Nephron (organoid): ENCODE measurements around the gene ABLIM2.

Experiments
- H3K27ac Mint-ChIP-seq, 3 experiments: 2 replicates each; pipeline ENCODE4 v1.8.0; 2020; ENCODE audit warnings: mixed read lengths in 3 of 3, mild to moderate bottlenecking in 2 of 3, moderate library complexity in 1 of 3
- H3K27me3 Mint-ChIP-seq: 2 replicates; pipeline ENCODE4 v1.8.0; 2021; ENCODE audit warnings: low read depth, mild to moderate bottlenecking, moderate library complexity, mixed read lengths
- H3K36me3 Mint-ChIP-seq: 2 replicates; pipeline ENCODE4 v1.8.0; 2020; ENCODE audit warnings: low read depth, mixed read lengths
- H3K4me1 Mint-ChIP-seq: 2 replicates; pipeline ENCODE4 v1.8.0; 2020; ENCODE audit warnings: mixed read lengths
- H3K4me3 Mint-ChIP-seq, 3 experiments: 2 replicates each; pipeline ENCODE4 v1.8.0; 2020; ENCODE audit warnings: mild to moderate bottlenecking in 3 of 3, mixed read lengths in 3 of 3, moderate library complexity in 2 of 3
- H3K9me3 Mint-ChIP-seq: 2 replicates; pipeline ENCODE4 v1.8.0; 2020; ENCODE audit warnings: mixed read lengths
- TF ChIP-seq, protein P1 (sequence below), 3 experiments: fragments of 200-600 bp; sonication (generic); IDR thresholded peaks; one replicate each; pipeline ENCODE4 v1.5.0; 2021; ENCODE audit warnings: antibody characterized with exemption in 3 of 3; ENCODE audit not compliant: unreplicated experiment in 3 of 3

The ABLIM2 gene

DNA sequence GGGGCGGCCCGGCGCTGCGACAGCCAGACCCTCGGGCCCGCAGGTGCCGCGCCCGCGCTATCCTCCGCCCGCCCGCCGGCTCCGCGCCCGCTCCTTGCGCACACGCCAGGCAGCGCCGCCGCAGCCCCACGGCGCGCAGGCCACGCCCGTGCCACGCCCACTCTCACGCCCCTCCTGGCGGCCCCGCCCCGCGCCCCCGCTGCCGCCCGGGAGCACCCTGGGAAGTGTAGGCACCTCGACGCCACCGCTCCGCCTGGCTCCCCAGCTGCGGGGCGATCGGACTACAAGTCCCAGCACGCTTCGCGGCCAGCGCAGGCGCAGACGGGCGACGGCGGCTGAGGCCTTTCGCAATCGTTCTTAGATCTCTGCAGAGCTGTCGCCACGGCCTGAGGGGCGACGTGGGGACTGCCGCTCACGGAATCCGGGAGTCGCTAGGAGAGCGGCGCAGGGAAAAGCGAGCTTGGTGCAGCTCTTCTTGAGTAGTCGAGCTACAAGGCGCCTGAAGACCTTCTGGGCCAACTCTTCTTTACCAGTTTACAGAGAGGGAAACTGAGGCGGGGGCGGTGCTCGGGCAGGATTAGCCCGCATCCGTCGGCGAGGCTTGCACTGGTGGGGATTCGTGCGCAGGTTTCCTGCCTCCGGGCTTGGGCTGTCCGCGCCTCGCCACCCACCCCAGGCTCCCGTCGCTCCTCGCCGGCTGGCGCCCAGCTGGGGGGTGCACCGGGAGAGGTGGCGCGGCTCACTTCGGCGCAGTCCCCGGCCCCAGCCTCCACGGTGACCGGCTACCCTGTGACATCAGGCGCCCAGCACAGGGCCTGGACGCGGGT, at the start of gene ABLIM2:
TSS of gene ABLIM2 (minus strand) at position 104 of the 827 bp plus-strand sequence. CDS start 124 bp downstream, outside the sequence.
- Mint-ChIP-seq H3K27ac (peak within 1 kb of the TSS; percentile 65 to 84 (median 73)), H3K27me3 (peaks cover 65% of the 10 kb centered on the region), H3K9me3 (no peaks in the 10 kb centered on the region), H3K4me1 (peaks cover 10% of the 10 kb centered on the region), H3K36me3 (no peaks in the 10 kb centered on the region), H3K4me3 (peak within 1 kb of the TSS; percentile 91 to 98 (median 94))
- TF ChIP-seq, protein P1, sequence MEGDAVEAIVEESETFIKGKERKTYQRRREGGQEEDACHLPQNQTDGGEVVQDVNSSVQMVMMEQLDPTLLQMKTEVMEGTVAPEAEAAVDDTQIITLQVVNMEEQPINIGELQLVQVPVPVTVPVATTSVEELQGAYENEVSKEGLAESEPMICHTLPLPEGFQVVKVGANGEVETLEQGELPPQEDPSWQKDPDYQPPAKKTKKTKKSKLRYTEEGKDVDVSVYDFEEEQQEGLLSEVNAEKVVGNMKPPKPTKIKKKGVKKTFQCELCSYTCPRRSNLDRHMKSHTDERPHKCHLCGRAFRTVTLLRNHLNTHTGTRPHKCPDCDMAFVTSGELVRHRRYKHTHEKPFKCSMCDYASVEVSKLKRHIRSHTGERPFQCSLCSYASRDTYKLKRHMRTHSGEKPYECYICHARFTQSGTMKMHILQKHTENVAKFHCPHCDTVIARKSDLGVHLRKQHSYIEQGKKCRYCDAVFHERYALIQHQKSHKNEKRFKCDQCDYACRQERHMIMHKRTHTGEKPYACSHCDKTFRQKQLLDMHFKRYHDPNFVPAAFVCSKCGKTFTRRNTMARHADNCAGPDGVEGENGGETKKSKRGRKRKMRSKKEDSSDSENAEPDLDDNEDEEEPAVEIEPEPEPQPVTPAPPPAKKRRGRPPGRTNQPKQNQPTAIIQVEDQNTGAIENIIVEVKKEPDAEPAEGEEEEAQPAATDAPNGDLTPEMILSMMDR (IDR thresholded peaks at IDR 0.05; ENCODE audit: unreplicated experiment in 3 of 3) = no peak

DNA sequence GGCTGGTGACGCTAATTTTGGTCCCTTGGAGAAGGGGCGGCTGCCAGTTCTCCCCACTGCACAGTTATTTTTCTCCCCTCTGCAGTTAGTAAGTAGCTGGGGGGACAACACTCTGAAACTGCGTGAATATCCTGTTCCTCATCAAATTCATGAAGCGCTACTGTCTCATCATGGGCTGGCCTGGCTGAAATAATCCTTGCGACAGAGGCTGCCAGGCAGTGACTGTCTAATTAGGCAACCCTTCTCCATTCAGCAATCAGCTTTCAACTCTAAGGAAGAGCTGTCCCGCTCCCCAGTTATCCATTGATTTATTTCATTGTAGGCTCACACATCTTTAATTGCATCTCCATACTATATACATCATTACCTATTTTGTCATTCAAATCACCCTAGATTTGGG, 48.7 kb upstream of the ABLIM2 start:
- no peak overlapping the region for H3K4me3 Mint-ChIP-seq
- TF ChIP-seq, protein P1 (IDR thresholded peaks at IDR 0.05; ENCODE audit: unreplicated experiment in 3 of 3) = no peak
- H3K9me3 Mint-ChIP-seq = no peaks in the 10 kb centered on the region
- H3K27ac Mint-ChIP-seq = peak overlapping the region in 2 of 3 experiments; percentile 3 to 40
- H3K27me3 Mint-ChIP-seq = peaks cover 19% of the 10 kb centered on the region
- no peaks in the 10 kb centered on the region for H3K36me3 Mint-ChIP-seq
- H3K4me1 Mint-ChIP-seq = peaks cover 14% of the 10 kb centered on the region

DNA sequence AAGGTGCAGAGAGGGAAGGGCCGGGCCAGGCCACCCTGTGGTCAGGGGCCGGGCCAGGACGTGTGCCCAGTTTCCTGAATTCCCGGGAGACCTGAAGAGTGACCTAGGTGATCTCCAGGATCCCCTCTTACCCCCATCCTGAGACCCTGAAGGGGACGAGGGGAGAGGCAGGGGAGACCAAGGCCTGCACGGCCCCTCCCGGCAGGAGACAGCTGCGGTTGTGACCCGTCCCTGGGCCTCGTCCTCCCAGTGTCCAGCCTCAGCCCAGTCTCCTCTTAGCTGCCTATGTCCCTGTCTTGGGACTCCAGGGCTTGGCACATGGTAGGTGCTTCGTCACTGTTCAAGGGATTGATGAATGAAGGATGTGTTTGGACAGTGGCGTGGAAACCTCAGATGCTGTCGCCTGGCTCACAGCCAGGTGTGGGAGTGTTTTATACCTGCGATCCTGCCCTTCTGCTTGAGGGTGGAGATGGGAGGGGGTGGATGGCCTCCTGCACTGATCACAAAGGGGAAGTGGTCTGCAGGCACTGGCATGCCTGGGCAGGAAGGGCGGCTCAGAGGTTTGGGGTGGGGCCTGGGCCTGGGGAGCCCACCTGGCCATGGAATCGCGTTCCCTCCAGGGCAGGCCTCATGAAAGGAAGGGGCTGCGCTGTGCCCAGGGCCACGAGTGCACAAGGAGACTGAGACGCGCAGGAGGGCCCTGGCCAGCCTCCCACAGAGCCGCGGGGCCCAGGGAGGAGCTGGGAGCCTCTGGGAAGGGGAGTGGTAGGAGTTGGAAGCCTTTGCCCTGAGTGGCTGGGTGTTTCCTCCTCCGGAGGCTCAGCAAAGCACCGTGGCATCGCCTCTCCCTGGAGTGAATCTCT, 47.4 kb upstream of the ABLIM2 start:
- Mint-ChIP-seq H3K4me3 (peak overlapping the region in 1 of 3 experiments; percentile 17), H3K36me3 (no peaks in the 10 kb centered on the region), H3K27ac (peak overlapping the region in 2 of 3 experiments; percentile 38 to 72), H3K4me1 (peaks cover 25% of the 10 kb centered on the region), H3K9me3 (no peaks in the 10 kb centered on the region), H3K27me3 (peaks cover 23% of the 10 kb centered on the region)
- TF ChIP-seq, protein P1 (IDR thresholded peaks at IDR 0.05; ENCODE audit: unreplicated experiment in 3 of 3) = no peak

DNA sequence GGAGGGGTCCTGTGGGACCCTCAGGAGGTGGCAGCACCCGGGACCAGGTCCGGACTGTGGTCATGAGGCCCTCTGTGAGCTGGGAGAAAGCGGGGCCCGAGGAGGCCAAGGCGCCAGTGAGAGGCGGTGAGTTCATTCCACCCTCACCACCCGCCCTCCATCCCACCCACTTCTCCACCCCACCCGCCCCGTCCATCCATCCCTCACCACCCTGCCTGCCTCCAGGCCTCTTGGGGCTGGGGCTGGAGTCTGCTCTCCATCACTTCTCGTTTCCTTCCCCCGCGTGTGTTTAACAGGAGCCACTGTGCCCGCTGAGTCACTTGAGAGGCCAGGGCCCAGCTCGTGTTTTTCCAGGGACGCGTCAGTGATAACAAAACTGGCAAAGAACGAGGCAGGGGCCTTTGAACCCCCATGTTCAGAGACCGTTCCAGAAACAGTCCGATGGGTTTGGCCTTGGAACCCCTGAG, 46.7 kb upstream of the ABLIM2 start:
- no peak overlapping the region for H3K27ac Mint-ChIP-seq
- H3K27me3 Mint-ChIP-seq = peaks cover 23% of the 10 kb centered on the region
- TF ChIP-seq, protein P1 (IDR thresholded peaks at IDR 0.05; ENCODE audit: unreplicated experiment in 3 of 3) = no peak
- peaks cover 32% of the 10 kb centered on the region for H3K4me1 Mint-ChIP-seq
- H3K36me3 Mint-ChIP-seq = no peaks in the 10 kb centered on the region
- H3K4me3 Mint-ChIP-seq = no peak overlapping the region
- H3K9me3 Mint-ChIP-seq = no peaks in the 10 kb centered on the region

DNA sequence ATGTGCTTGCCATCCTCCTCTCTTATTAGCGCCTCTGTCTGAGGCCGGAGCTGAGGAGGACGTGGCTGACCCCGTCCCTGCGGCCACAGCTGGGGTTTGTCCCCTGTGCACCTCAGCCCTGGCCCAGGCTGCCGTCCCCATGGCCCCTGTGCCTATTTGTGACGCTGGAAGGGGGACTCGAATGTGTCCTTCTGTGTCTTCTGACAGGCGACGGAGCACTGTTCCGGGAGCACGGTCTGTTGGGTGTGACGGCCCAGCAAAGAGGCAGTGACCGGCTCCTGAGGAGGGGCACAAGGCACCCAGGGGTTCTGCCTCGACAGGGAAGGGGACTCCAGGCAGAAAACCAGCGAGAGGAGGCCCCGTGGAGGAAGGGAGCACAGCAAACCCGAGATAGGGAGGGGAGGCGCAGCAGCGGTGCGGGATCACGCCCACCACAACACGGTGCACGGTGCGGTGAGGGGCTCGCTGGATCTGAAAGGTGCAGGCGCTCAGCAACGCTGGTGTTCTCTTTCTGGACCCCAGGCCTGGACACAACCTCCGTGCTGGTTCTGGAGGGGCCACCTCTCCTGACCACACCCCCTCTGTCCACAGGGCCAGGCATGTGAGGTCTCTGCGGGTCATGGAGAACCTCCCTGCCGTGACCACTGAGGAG, 46.1 kb upstream of the ABLIM2 start:
- H3K4me3 Mint-ChIP-seq = no peak overlapping the region
- H3K27me3 Mint-ChIP-seq = peaks cover 20% of the 10 kb centered on the region
- TF ChIP-seq, protein P1 (IDR thresholded peaks at IDR 0.05; ENCODE audit: unreplicated experiment in 3 of 3) = no peak
- no peaks in the 10 kb centered on the region for H3K36me3 Mint-ChIP-seq
- no peaks in the 10 kb centered on the region for H3K9me3 Mint-ChIP-seq
- peak overlapping the region in 1 of 3 experiments; percentile 72 for H3K27ac Mint-ChIP-seq
- H3K4me1 Mint-ChIP-seq = peaks cover 33% of the 10 kb centered on the region
